GM12801 (cell line): ENCODE results near the gene MPP7.

Experiments
- TF ChIP-seq, protein P1 (sequence below): IDR thresholded peaks from one replicate; pipeline ENCODE4 v1.5.1; 2011; ENCODE audit warnings: control low read depth; ENCODE audit not compliant: insufficient read length; ENCODE audit errors: extremely low read depth

MPP7 gene

DNA sequence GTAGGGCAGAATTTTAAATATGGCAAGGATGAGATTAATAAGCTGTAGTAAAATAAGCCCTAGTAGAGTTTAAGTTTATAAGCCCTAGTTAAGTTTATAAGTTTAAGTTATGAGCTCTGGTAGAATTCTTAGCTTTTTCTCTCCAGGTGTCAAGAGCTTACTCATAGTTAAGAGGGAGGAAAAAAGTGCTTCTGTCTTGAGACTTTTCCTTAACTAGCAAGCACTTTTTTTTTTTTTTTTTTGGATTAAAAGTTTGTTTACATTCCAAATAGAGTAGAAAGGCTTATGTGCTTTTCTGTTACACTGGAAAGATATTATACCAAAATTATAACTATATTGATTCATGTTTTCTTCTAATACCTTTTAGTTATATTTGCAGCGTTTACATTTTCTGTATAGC lies 25.5 kb upstream of the MPP7 start:
- TF ChIP-seq, protein P1, sequence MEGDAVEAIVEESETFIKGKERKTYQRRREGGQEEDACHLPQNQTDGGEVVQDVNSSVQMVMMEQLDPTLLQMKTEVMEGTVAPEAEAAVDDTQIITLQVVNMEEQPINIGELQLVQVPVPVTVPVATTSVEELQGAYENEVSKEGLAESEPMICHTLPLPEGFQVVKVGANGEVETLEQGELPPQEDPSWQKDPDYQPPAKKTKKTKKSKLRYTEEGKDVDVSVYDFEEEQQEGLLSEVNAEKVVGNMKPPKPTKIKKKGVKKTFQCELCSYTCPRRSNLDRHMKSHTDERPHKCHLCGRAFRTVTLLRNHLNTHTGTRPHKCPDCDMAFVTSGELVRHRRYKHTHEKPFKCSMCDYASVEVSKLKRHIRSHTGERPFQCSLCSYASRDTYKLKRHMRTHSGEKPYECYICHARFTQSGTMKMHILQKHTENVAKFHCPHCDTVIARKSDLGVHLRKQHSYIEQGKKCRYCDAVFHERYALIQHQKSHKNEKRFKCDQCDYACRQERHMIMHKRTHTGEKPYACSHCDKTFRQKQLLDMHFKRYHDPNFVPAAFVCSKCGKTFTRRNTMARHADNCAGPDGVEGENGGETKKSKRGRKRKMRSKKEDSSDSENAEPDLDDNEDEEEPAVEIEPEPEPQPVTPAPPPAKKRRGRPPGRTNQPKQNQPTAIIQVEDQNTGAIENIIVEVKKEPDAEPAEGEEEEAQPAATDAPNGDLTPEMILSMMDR: no peak

DNA sequence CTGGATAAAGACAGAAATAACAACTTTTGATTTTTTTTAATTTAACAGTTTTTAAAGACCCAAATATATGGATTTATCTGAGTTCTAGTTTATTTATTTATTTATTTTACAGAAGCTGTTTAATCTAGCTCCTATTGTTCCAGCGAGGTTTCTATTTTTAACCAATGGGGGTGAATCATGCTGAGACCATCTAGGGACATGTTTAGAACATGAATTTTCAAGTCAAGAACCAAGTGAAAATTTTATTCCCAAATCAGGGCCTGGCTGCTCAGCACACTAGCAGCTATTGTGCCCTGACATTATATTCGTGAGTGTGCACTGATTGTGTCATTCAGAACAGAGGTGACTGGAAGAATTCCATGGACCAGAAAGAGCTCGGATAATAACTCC lies 24.6 kb upstream of the MPP7 start:
- TF ChIP-seq, protein P1: no peak

DNA sequence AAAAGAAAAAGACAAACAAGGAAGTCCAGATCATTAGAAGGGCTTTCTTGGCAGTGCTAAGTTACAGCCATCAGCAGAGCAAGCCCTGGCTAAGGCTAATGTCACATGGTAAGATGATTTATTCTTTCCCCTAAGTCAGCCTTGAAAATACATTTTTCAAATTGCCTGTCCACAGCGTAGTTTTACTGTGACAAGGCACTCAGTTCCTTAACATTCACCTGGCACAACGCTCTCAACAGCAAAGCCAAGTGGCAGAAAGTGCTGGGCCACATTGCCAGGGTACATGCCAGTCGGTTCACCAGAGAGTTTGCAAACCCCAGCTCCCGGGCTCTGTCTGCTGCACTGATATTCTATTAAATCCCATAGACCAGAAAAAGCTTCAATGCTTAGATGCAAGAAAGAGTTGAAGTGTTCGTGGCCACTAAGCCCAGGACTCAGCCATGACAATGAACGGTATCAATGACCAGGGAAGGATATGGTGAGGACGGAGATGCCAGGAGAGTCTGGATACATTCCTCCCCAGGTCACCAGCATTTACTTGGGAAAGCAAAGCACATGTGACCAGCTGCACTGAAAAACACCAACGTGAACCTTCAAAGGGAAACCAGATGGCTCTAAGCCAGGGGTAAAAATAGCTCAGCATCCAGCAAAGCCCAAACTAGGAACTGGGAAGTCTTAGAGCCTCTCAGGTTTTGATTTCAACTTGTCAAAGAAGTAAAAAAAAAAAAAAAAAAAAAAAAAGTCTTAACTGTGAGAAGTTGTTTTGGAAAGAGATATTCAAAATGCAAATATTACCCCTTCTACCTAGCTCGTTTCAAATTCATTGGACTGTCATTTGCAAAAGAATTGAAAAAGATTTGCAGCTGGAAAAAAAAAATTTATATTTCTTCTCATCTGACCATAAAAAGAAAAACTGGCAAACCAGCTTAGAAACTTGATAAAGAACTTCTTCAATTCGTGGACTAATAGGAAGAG lies 23.9 kb upstream of the MPP7 start:
- TF ChIP-seq, protein P1: no peak

GRCh38 chr10:28320799-28321198 lies 17.9 kb upstream of the MPP7 start:
- TF ChIP-seq, protein P1: no peak

- TF ChIP-seq, protein P1: no peak
These were observed 17.2 kb upstream of the MPP7 start for GRCh38 chr10:28320090-28320489.

DNA sequence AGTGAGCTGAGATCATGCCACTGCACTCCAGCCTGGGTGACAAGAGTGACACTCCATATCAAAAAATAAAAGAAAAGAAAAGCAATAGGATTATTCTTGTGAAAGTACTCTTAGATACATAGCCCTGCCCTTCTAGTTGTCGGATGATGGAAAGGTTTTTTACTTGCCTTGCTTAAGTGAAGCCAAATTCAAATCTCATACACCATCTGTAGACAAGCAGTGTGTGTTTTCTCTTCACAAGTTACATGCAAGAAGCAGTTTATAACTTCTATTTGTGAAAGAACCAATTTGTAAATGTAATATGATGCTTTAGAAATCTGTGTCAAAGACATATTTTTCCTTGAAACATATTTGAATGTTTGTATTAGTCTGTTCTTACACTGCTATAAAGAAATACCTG lies 15.8 kb upstream of the MPP7 start:
- TF ChIP-seq, protein P1: no peak

DNA sequence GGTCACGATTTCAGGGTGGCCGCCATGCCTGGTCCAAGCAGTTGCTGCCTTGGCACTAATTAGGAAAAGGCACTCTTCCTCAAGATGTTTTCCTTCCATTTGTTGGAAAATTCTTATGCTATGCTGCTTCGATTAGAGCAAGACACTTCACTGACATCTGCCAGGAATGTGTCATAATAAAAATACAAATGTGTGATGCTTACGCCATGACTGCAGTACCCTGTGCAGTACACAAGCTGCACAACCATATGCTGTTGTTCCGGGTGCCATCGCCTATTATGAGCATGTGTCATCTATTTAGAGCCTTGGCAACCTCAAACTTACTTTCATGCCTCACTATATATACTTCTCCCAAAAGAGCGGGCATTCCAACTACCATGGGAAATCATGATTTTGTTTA lies 14.9 kb upstream of the MPP7 start:
- TF ChIP-seq, protein P1: no peak
